T-helper 22 cell (primary cell): Measurements from ENCODE around the gene KRT76.
"Not testable (repeated sequence)": the region's sequence is repeated elsewhere in the genome, so short reads cannot be mapped to it uniquely, and the experiment has no call there.

Source experiments
- DNase-seq: peaks from one replicate; pipeline ENCODE4 v3.0.0-alpha.2; 2020; ENCODE audit warnings: low read depth

KRT76 gene

GRCh38 chr12:52781399-52782082 lies 4.4 kb upstream of the KRT76 start:
- DNase-seq = no peak

GRCh38 chr12:52779914-52780313 lies 2.8 kb upstream of the KRT76 start:
- no peak for DNase-seq

- no peak for DNase-seq
Measured at GRCh38 chr12:52778833-52779232, 1.7 kb upstream of the KRT76 start.

GRCh38 chr12:52777566-52777965 lies 421 bp upstream of the KRT76 start:
- no peak for DNase-seq

GRCh38 chr12:52776435-52776834 lies 710 bp downstream of the KRT76 start:
- DNase-seq = no peak

GRCh38 chr12:52774629-52775250 lies 2.4 kb downstream of the KRT76 start:
- no peak for DNase-seq

- no peak for DNase-seq
Measured at GRCh38 chr12:52772772-52773171, 4.4 kb downstream of the KRT76 start.

GRCh38 chr12:52772188-52772587 lies 5.0 kb downstream of the KRT76 start:
- DNase-seq = no peak

- no peak for DNase-seq
Measured at GRCh38 chr12:52771505-52771904, 5.6 kb downstream of the KRT76 start.

GRCh38 chr12:52771088-52771487 lies 6.1 kb downstream of the KRT76 start:
- no peak for DNase-seq

- DNase-seq = no peak
Measured at GRCh38 chr12:52769946-52770345, 7.2 kb downstream of the KRT76 start.

- no peak for DNase-seq
Measured at GRCh38 chr12:52769354-52769753, 7.8 kb downstream of the KRT76 start.

GRCh38 chr12:52768479-52769200 lies 8.5 kb downstream of the KRT76 start:
- no peak for DNase-seq

- no peak for DNase-seq
Measured at GRCh38 chr12:52767427-52767826, 9.7 kb downstream of the KRT76 start.

GRCh38 chr12:52767020-52767379 lies 10.1 kb downstream of the KRT76 start:
- DNase-seq = no peak

GRCh38 chr12:52766351-52767019 lies 10.7 kb downstream of the KRT76 start:
- DNase-seq = no peak

GRCh38 chr12:52765702-52766101 lies 11.4 kb downstream of the KRT76 start:
- no peak for DNase-seq

- DNase-seq = no peak
Measured at GRCh38 chr12:52763991-52764390, 13.2 kb downstream of the KRT76 start.

- no peak for DNase-seq
Measured at GRCh38 chr12:52763036-52763659, 14.0 kb downstream of the KRT76 start.

- DNase-seq = no peak
Measured at GRCh38 chr12:52761802-52762201, 15.3 kb downstream of the KRT76 start.

GRCh38 chr12:52761218-52761617 lies 15.9 kb downstream of the KRT76 start:
- DNase-seq = not testable (repeated sequence)

- DNase-seq = no peak
Measured at GRCh38 chr12:52760623-52761022, 16.5 kb downstream of the KRT76 start.
